GM19372 (cell line): Measurements from ENCODE around the gene LCMT1.
"Not testable (repeated sequence)": the region's sequence is repeated elsewhere in the genome, so short reads cannot be mapped to it uniquely, and the experiment has no call there.

Source experiments
- ATAC-seq: cut with Tn5 transposase; IDR thresholded peaks from one replicate; pipeline ENCODE4 v1.9.1; 2021; ENCODE audit warnings: mild to moderate bottlenecking, low read depth, moderate library complexity; ENCODE audit not compliant: unreplicated experiment

Gene LCMT1

GRCh38 chr16:25111403-25112166 is at the start of gene LCMT1:
Gene LCMT1 (plus strand): TSS chr16:25111742. CDS start chr16:25111884, 142 bp downstream.
- ATAC-seq, result peak; percentile 91

GRCh38 chr16:25063102-25063501 is 48.4 kb upstream of the LCMT1 start:
- ATAC-seq, result no peak

GRCh38 chr16:25063865-25064264 is 47.7 kb upstream of the LCMT1 start:
- no peak for ATAC-seq

DNA sequence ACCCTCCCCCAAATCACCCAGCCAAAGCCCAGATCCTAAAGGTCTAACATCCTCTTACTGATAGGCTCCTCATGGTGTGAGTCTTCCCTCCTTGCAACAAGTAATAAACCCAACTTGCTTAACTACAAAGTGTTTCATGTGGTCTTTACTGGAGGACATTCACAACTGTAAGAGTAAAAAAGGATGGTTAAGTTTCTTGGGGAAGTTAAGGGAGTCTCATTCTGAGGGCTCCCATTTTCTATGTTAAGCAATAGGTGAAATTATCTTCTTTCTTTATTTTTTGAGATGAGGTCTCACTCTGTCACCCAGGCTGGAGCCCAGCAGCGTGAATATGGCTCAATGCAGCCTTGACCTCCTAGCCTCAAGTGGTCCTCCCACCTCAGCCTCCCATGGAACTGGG is 47.3 kb upstream of the LCMT1 start:
- not testable (repeated sequence) for ATAC-seq

DNA sequence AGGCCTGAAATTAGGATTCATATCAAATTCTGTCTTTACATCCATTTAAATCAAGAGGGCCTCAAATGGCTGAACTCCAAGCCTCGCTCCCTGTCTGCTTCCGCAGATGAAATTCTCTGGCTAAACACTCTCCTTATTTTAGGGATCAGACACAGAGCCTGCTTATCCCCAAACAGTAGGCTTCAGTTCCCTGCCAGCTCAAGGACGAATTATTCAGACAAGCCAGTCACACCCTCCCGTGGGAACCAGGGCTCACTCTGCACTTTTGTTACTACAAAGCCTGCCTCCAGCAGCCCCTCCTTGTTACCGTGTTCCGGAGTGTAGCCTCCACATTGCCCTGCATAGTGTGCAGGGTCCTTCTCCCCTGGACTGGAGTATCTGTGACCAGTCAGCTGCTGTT is 46.6 kb upstream of the LCMT1 start:
- ATAC-seq, result no peak

DNA sequence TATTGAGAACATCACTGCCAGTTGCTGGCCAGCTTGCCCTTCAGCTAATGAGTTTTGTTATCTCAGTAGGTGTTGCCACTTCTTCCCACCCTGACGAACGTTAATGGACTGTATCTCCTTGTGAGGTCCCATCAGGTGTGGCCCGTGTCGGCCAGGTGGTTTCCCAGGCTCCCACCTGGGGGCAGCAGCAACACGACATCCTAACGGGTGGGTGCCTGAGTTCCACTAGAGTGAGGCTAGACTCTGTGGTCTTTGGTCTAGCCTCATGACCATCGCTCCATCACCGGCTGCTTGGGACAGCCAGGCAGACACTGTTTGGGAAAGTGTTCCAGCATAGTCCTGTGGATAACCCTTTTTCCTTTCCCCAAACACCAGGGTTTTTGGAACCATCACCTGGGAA is 45.6 kb upstream of the LCMT1 start:
- no peak for ATAC-seq

DNA sequence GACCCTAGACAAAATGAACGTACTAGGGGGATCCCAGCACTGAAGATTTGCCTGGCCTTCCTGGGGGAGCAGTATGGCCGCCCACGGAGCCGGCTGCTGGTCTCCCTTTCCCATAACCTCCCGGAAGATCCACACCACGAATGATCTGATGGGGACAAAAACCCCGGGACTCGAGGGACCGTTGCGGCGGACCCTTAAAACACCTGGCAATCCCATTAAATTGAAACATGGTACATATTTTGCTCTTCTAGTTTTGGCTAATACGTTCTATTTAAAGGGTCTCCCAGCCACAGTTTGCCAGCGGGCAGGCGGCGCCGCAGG is 45.2 kb upstream of the LCMT1 start:
- ATAC-seq, result no peak

- ATAC-seq, result peak; percentile 85
These were observed 44.6 kb upstream of the LCMT1 start for GRCh38 chr16:25066747-25067631.

DNA sequence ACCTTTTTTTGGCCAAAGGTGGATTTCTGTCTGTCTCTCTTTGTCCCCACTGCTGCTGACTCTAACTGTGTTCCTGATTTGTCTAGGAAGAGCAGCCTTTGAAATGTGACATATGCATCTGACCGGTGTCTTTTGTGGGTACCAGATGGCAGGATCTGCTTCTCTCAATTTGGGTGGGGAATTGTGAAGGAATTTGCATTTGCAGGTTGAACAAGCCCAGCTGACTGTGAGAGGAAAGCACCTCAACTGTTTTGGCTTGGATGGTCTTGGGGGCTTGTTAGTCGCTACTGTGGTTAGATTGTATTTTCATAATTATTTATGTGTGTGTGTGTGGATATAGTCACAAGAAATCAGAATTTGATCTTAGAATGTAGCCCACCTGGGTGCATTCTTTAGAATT is 37.7 kb upstream of the LCMT1 start:
- no peak for ATAC-seq

- no peak for ATAC-seq
These were observed 33.1 kb upstream of the LCMT1 start for GRCh38 chr16:25078386-25078978.

DNA sequence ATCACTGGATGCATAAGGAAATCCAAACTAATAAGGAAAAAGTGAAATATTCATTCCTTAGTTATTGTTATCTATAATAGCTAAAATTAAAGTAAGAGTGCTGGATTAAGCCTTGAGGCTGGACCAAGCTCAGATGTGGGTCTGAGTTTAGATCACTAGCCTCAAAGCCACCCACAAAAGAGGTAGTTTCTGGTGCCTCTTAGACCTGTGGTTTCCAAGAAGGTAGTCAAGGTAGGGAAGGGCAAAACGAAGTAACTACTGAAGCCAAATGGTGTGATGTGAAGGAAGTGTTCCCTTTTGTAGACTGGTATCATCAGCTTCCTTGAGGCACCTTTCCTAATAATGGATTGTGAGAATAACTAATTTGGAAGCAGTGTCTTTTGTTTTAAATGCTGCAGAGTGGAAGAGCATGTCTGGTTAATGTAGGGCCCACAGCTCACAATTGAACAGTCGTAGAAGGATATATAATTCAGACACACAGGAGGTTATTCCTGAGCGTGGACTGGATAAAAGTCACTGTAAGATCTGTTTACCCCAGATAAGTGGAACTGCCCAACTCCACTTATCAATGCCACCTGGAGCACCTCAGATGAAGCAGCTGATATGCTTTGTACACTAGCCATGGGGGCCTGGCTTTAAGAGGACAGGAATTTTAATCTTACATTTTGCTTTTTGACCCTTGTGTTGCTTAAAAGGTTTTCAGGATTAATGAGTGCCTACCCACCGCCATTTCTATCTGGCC is 31.7 kb upstream of the LCMT1 start:
- ATAC-seq, result no peak

- ATAC-seq, result no peak
These were observed 31.0 kb upstream of the LCMT1 start for GRCh38 chr16:25080420-25081131.

GRCh38 chr16:25081702-25082101 is 29.8 kb upstream of the LCMT1 start:
- ATAC-seq, result no peak

- no peak for ATAC-seq
These were observed 28.5 kb upstream of the LCMT1 start for GRCh38 chr16:25083065-25083464.

DNA sequence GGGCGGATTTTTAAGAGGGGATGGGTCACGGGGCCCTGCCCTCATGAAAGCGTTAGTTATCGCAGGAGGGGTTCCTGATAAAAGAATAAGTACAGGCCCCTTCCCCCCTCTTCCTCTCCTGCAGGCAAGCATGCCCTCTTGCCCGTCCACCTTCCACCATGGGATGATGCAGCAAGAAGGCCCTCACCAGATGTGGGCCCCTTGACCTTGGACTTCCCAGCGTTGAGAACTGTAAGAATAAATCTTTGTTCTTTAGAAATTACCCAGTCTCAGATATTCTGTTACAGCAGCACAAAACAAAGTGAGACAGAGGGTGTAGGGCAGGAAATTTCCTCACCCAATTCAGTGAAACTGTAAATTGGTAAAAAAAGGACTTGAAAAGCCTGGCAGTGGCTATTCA is 27.8 kb upstream of the LCMT1 start:
- no peak for ATAC-seq

DNA sequence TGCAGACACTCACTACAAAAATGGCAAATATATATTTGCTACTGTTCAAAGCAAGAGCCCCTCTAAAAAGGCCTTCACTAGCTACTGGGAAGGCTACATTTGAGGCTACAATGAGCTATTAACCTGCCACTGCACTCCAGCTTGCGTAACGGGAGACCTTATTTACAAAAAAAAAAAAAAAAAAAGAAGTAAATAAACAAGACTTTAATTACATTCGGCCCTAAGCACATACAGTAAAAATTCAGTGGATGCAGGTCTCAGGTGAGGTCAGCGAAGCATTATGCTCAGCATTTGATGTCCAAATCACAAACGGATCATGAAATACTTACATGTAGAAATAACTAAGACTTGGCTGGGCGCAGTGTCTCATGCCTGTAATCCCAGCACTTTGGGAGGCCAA is 26.7 kb upstream of the LCMT1 start:
- no peak for ATAC-seq

- ATAC-seq, result no peak
These were observed 23.8 kb upstream of the LCMT1 start for GRCh38 chr16:25087761-25088160.

DNA sequence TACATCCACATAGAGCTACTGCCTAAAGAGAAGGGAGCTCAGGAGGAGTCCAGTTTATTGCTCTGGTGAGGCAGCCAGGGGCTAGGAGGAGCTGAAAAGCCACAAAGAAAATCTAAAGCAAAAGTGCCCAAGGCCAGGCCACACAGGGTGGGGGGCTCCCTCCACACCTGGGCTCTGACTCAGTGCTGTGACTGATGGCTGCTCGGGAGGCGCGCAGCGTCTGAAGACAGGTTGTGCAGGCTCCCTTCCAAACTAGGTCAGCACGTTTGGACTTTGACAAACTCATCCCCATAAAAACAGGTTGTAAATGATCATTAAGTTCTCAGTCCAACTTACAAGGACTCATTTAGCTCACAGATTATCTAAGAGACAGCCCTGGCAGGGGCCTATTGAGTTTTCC is 22.2 kb upstream of the LCMT1 start:
- ATAC-seq, result no peak

DNA sequence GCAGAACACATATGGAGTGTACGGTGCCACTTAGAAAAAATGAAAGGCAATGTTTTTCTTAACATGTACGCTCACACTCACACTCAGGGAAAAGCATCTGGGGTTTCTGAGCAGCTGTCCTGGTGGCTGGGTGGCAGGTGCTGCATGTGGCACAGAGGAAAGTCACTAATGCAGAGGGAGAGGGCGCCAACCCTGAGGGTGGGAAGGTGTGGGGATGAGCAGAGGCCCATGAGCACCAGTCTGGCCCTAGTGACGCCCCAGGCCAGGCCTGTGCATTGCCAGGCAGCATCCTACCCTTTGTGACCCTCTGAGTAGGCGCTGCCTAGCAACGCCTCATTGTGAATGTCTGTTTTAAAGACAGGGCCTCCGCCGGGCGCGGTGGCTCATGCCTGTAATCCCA is 19.1 kb upstream of the LCMT1 start:
- no peak for ATAC-seq
